ENCODE data around the gene KPNB1.

DNA sequence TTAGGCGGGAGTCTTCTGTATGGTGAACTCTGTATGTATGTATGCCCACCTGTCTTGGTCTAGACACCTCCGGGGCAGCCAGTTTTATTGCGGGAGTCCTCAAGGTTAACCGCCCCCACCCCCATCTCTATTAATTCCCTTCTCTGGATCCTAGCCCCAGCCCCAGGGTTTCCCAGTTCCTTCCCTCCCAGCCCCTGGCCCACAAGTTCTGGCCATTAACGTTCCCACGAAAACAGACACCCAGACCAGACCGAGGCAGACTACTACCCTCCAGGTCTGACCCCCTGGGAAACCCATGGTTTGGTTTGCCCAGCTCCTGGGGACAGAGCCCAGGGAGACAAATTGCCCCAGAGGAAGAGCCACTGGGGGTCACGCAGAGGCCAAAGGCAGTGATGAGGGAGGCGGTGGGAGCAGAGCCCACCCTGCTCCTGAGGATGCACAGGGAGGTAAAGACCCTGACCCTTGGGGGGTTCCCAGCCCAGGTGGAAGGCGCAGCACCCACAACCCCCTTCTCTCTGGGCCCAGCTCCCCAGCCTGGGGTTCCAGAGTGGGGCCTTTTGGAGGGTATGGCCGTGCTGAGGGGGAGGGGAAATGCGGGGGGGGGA lies 52.8 kb downstream of the KPNB1 start:
- TF ChIP-seq, protein P1, sequence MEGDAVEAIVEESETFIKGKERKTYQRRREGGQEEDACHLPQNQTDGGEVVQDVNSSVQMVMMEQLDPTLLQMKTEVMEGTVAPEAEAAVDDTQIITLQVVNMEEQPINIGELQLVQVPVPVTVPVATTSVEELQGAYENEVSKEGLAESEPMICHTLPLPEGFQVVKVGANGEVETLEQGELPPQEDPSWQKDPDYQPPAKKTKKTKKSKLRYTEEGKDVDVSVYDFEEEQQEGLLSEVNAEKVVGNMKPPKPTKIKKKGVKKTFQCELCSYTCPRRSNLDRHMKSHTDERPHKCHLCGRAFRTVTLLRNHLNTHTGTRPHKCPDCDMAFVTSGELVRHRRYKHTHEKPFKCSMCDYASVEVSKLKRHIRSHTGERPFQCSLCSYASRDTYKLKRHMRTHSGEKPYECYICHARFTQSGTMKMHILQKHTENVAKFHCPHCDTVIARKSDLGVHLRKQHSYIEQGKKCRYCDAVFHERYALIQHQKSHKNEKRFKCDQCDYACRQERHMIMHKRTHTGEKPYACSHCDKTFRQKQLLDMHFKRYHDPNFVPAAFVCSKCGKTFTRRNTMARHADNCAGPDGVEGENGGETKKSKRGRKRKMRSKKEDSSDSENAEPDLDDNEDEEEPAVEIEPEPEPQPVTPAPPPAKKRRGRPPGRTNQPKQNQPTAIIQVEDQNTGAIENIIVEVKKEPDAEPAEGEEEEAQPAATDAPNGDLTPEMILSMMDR (IDR thresholded peaks at IDR 0.05) = no peak
- TF ChIP-seq POLR2A (IDR thresholded peaks at IDR 0.05) = no peak

Measured in Peyer's patch (tissue), 4 donors.